Pancreas (tissue), 10 donors: ENCODE measurements around the gene ORAI3. TPM values are rescaled to one million over a fixed set of nuclear protein-coding genes. Genes with fewer than 3 reads are reported as not detected.
A peak's percentile ranks its signal among the peaks of the same experiment; 100 is the strongest.

Experiments
- ATAC-seq, 4 donors: fragments of 200-7000 bp; cut with Tn5 transposase; one replicate each; pipeline versions ENCODE4 v1.8.0 to v1.9.1; 2020; ENCODE audit warnings: mild to moderate bottlenecking in 4 of 4, moderate library complexity in 4 of 4
- DNase-seq, 6 donors: peaks; one replicate each; pipeline ENCODE4 v3.0.0-alpha.2; 2020
- FAIRE-seq: peaks from 2 replicates; lab custom pipeline; 2012; peaks lifted over from hg19 to GRCh38; lab: Jason Lieb, UNC
- H3K27ac ChIP-seq, 4 donors: fragments of 200-600 bp; sonication (generic); 1 replicate in 3 of 4; 2 replicates in 1 of 4; pipeline versions ENCODE4 v1.5.0 to v1.8.0; 2020
- H3K27me3 ChIP-seq, 4 donors: fragments of 200-600 bp; one replicate each; pipeline ENCODE4 v1.8.0; 2021
- H3K36me3 ChIP-seq, 3 donors: fragments of 200-600 bp; sonication (generic) in 1 of 3; one replicate each; pipeline versions ENCODE4 v1.5.0 to v1.8.0; 2020 to 2021
- H3K4me1 ChIP-seq, 3 donors: fragments of 200-600 bp; one replicate each; pipeline ENCODE4 v1.8.0; 2021
- H3K4me3 ChIP-seq, 4 donors: fragments of 200-600 bp; sonication (generic) in 2 of 4; one replicate each; pipeline versions ENCODE4 v1.5.0 to v1.8.0; 2020 to 2021
- H3K9me3 ChIP-seq, 4 donors: fragments of 200-600 bp; one replicate each; pipeline ENCODE4 v1.8.0; 2021
- WGBS, 2 donors: extraction: QIAGEN DNeasy Blood & Tissue Kit; methylation state at CpG; one replicate each; pipeline ENCODE4 v1.1.7; 2013; 5-methylcytosine and 5-hydroxymethylcytosine counted together
- intact Hi-C, 3 donors: fragments of 100-400 bp; cut with DNase I; formaldehyde crosslinking; loops; one replicate each; pipeline versions ENCODE4 v1.11.1 to v1.14.2; 2022
- polyA plus RNA-seq, 2 donors: library from polyadenylated mRNA; stranded (reverse); fragments of 200-250 nt; gene quantifications; one replicate each; pipeline ENCODE4 v1.2.3, GENCODE V29; 2013
- total RNA-seq, 6 donors: library from RNA; stranded (reverse); fragmentation: NEBNext Ultra II Directional in 4 of 6; extraction: Animal tissue kit (Norgen Biotek cat#: 25700) in 4 of 6; gene quantifications; one replicate each; pipeline versions ENCODE4 v1.2.1 to v1.2.4, GENCODE V29; 2021 to 2023
- TF ChIP-seq, protein P1 (sequence below), 4 donors: fragments of 200-600 bp; sonication (generic) in 3 of 4; IDR thresholded peaks; one replicate each; pipeline versions ENCODE4 v1.5.0 to v1.8.0; 2021; ENCODE audit warnings: antibody characterized with exemption in 4 of 4
- donor health status: healthy with polysubstance abuse.
- donor health status: DM: no; HTN: no; CAD: no; lungs with moderate emphysema.
- donor health status: DM: no; HTN: no; CAD: no.
- donor health status: control.
- donor health status: control.
- donor health status: Bipolar disorder and iron deficiency.
- donor health status: DM: yes; HTN: yes; CAD: no.
- donor health status: DM: no; HTN: no; CAD: no.
- donor health status: DM: no; HTN: no; CAD: no.
- donor health status: DM: yes; HTN: yes; CAD: no.

ORAI3 gene
- total RNA-seq (10 to 100 TPM in 4 of 6 donors, 1 to 10 TPM in 2; 8.6 to 12.5 (median 11.4) TPM), polyA plus RNA-seq (10 to 100 TPM in 1 of 2 donors, 1 to 10 TPM in 1; 9.5 to 10.3 TPM)

DNA sequence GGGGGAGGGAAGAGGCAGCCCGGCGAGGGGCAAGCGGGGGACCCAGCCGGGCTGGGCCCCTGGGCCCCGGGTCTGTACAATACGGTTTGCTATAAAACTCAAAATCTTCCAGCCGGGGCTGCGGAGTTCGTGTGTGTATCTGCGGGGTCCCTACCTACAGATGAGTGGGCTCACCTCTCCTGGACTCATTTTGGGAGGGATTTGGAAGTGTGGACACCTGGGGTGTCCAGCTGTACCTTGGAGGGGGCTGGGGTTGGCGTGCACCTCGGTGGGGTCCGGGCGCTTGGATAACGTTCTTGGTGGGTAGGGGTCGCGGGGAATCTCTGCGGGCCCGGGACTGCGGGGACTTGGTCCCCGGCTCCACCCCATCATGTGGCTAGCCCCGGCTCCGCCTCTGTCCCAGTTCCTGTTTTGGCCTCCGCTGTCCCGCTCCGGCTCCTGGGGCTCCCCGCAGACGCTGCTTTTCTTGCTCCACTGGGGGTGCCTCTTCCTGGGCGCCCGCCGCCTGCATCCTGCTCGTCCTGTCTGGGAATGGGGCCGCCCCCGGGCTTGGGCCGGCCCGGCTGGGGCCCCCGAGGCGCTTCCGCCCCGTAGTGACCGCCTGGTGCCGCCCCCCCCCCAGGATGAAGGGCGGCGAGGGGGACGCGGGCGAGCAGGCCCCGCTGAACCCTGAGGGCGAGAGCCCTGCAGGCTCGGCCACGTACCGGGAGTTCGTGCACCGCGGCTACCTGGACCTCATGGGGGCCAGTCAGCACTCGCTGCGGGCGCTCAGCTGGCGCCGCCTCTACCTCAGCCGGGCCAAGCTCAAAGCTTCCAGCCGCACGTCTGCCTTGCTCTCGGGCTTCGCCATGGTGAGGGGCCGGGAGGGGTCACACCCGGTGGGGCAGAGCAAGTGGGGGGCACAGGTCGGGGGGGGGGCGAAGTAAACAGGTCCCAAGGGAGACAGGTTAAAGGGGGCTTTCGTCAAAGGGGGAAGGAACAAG lies at the start of gene ORAI3:
ORAI3 (plus strand) TSS at position 402 of the 983 bp plus-strand sequence; CDS start at position 624, 222 bp downstream.
- no peak for FAIRE-seq
- H3K27ac ChIP-seq, result peak within 1 kb of the TSS; percentile 61 to 91 (median 84)
- DNase-seq, result peak; percentile 61 to 91 (median 74)
- H3K36me3 ChIP-seq, result no peaks in the 10 kb centered on the region
- peaks cover 0 to 7% (median 0%) of the 10 kb centered on the region in 3 donors for H3K4me1 ChIP-seq
- TF ChIP-seq, protein P1, sequence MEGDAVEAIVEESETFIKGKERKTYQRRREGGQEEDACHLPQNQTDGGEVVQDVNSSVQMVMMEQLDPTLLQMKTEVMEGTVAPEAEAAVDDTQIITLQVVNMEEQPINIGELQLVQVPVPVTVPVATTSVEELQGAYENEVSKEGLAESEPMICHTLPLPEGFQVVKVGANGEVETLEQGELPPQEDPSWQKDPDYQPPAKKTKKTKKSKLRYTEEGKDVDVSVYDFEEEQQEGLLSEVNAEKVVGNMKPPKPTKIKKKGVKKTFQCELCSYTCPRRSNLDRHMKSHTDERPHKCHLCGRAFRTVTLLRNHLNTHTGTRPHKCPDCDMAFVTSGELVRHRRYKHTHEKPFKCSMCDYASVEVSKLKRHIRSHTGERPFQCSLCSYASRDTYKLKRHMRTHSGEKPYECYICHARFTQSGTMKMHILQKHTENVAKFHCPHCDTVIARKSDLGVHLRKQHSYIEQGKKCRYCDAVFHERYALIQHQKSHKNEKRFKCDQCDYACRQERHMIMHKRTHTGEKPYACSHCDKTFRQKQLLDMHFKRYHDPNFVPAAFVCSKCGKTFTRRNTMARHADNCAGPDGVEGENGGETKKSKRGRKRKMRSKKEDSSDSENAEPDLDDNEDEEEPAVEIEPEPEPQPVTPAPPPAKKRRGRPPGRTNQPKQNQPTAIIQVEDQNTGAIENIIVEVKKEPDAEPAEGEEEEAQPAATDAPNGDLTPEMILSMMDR (IDR thresholded peaks at IDR 0.05), result no peak
- peak; percentile 72 to 76 (median 74) for ATAC-seq
- WGBS, 2 donors, result 0% methylated on average over 45 to 69 of the region's 70 CpGs
- peak within 1 kb of the TSS; percentile 83 to 95 (median 91) for H3K4me3 ChIP-seq
- intact Hi-C loops, result no loop called here
- no peaks in the 10 kb centered on the region for H3K27me3 ChIP-seq
- H3K9me3 ChIP-seq, result no peaks in the 10 kb centered on the region

DNA sequence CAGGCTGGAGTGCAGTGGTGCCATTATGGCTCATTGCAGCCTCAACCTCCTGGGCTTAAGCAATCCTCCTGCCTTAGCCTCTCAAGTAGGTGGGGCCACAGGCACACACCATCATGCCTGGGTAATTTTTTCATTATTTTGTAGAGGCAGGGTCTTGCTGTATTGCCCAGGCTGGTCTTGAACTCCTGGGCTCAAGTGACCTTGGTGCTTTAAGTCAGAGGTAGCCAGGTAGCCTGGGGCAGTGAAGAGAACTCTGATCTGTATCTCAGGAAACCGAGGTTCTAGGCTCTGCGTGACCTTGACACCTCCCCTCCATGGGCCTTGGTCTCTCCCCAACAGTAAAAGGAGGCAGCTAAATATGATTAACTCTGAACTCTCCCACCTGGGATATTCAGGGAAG lies 49.1 kb upstream of the ORAI3 start:
- ATAC-seq, result no peak
- TF ChIP-seq, protein P1 (IDR thresholded peaks at IDR 0.05), result no peak
- no peak for DNase-seq
- Histone ChIP-seq H3K4me3 (no peak overlapping the region), H3K9me3 (no peaks in the 10 kb centered on the region), H3K4me1 (no peaks in the 10 kb centered on the region), H3K27me3 (no peaks in the 10 kb centered on the region), H3K36me3 (no peaks in the 10 kb centered on the region), H3K27ac (no peak overlapping the region)
- WGBS, 2 donors, result 55 to 56% methylated on average over 2 of the region's 2 CpGs
- intact Hi-C loops, result loop anchor here in 1 of 3 donors (10.0 kb wide), 1 partner anchor 65 kb away; no protein-coding TSS in a partner anchor
- no peak for FAIRE-seq

DNA sequence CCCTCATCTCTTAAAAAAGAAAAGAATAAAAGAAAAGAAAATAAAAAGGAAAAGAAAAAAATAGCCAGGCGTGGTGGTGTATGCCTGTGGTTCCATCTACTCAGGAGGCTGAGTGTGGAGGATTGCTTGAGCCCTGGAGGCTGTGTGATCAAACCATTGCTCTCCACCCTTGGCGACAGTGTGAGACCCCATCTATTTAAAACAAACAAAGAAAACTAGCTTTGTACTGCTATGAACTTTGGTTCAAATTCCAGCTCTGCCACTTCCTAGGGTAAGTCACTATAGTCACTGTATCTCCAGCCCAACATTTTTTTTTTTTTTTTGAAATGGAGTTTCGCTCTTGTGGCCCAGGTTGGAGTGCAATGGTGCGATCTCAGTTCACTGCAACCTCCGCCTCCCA lies 48.3 kb upstream of the ORAI3 start:
- Histone ChIP-seq H3K36me3 (no peaks in the 10 kb centered on the region), H3K27ac (no peak overlapping the region), H3K4me3 (no peak overlapping the region), H3K27me3 (no peaks in the 10 kb centered on the region), H3K4me1 (no peaks in the 10 kb centered on the region), H3K9me3 (no peaks in the 10 kb centered on the region)
- TF ChIP-seq, protein P1 (IDR thresholded peaks at IDR 0.05), result no peak
- DNase-seq (no peak), FAIRE-seq (no peak), ATAC-seq (no peak)
- intact Hi-C loops, result loop anchor here in 1 of 3 donors (10.0 kb wide), 1 partner anchor 66 kb away; no protein-coding TSS in a partner anchor
- WGBS, 2 donors, result 97 to 98% methylated on average over 5 of the region's 5 CpGs

DNA sequence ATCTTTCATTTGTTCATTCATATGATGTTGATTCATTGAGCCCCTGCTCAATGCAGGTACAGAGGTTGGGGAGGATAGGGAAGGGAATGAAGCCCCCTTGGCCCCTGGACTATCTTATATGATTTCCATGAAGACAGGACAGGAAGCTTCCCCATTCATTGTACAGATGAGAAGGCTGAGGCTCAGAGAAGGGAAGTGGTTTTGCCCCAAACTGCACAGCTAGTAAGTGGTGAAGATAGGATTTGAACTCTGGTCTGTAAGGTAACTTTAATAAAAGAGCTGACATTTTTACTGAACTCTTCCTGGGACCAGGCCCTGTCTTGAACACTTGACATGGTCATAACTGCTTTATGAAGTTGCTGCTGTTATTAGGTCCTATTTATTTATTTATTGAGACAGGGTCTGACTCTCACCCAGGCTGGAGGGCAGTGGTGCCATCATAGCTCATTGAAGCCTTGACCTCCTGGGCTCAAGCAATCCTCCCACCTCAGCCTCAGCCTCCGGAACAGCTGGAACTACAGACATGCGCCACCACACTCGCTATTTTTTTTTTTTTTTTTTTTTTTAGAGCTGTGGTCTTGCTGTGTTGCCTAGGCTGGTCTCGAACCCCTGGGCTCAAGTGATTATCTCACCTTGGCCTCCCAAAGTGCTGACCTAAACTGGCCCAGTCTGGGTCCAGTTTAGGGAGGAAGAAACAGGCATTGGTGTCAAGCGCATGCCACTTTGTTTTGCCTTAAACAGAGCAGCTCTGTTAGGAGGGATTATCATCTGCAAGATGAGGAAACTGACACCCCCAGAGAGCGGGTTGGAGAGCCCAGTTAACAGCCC lies 47.5 kb upstream of the ORAI3 start:
- Histone ChIP-seq H3K27me3 (no peaks in the 10 kb centered on the region), H3K36me3 (no peaks in the 10 kb centered on the region), H3K4me1 (no peaks in the 10 kb centered on the region), H3K27ac (peak overlapping the region in 3 of 4 donors; percentile 78 to 90 (median 86)), H3K4me3 (peak overlapping the region in 3 of 4 donors; percentile 48 to 57 (median 53)), H3K9me3 (no peaks in the 10 kb centered on the region)
- no peak for FAIRE-seq
- 29 to 33% methylated on average over 6 of the region's 6 CpGs for WGBS, 2 donors
- intact Hi-C loops, result loop anchor here in 1 of 3 donors (10.0 kb wide), 1 partner anchor 67 kb away; no protein-coding TSS in a partner anchor
- no peak for DNase-seq
- TF ChIP-seq, protein P1 (IDR thresholded peaks at IDR 0.05), result no peak
- ATAC-seq, result peak in 1 of 4 donors; percentile 1
